Measurements from ENCODE around the gene CIB4. TPM values are rescaled to one million over a fixed set of nuclear protein-coding genes. Genes with fewer than 3 reads are reported as not detected.

Gene CIB4
- total RNA-seq, 3 donors from 2014 or later (not counting 1 experiment from before 2014, with no cell fraction given): not detected

DNA sequence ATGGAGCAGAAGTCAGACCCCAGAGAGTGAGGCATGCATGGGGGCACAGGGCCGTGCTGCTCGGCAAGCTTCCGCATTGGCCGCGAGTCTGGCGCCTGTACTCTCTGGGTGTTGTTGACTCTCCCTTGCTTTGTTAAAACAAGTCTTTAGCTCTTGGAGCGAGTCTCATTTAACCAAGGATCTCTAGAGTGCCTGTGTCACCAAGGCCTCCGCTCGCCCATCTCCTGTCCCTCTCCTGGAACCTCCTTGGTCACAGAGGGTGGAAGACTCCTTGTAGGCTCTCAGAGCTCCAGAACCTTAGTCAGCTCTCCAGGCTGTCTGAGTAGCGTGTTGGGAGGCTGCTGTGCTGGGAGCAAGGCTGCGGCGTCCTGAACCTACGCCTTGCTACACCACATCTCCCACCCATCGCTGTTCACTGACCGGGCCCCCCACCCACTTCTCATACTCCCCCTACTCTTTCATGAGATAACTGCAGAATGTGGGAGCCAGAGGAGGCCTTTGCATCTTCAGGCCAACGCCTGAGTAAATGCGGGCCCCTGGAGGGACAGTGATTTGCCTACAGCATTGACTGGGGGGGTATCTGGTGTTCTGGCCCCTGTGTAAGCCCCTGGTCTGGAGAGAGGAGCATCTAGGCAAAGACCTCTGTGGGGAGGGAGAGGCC is 66.1 kb downstream of the CIB4 start:
- no peak overlapping the region for H3K27ac Mint-ChIP-seq
- Histone ChIP-seq H3K36me3 (ENCODE audit: control insufficient read depth, insufficient read depth, low read length) (no peaks in the 10 kb centered on the region), H3K4me3 (ENCODE audit: low read length) (no peak overlapping the region), H3K27ac (ENCODE audit: low read length) (no peak overlapping the region), H3K27me3 (ENCODE audit: control insufficient read depth, insufficient read depth, low read length) (no peaks in the 10 kb centered on the region), H3K4me1 (ENCODE audit: control insufficient read depth, insufficient read depth, low read length) (no peaks in the 10 kb centered on the region), H3K9me3 (ENCODE audit: control insufficient read depth, insufficient read depth, low read length) (no peaks in the 10 kb centered on the region)
- H3K4me3 Mint-ChIP-seq: no peak overlapping the region
- no peaks in the 10 kb centered on the region for H3K4me1 Mint-ChIP-seq
- 77% methylated on average over 17 of the region's 17 CpGs for WGBS (ENCODE audit: insufficient coverage)
- no peaks in the 10 kb centered on the region for H3K36me3 Mint-ChIP-seq
- peaks cover 32 to 33% of the 10 kb centered on the region in 2 donors for H3K27me3 Mint-ChIP-seq (ENCODE audit: low read depth in 2 of 2)
- TF ChIP-seq, protein P1, sequence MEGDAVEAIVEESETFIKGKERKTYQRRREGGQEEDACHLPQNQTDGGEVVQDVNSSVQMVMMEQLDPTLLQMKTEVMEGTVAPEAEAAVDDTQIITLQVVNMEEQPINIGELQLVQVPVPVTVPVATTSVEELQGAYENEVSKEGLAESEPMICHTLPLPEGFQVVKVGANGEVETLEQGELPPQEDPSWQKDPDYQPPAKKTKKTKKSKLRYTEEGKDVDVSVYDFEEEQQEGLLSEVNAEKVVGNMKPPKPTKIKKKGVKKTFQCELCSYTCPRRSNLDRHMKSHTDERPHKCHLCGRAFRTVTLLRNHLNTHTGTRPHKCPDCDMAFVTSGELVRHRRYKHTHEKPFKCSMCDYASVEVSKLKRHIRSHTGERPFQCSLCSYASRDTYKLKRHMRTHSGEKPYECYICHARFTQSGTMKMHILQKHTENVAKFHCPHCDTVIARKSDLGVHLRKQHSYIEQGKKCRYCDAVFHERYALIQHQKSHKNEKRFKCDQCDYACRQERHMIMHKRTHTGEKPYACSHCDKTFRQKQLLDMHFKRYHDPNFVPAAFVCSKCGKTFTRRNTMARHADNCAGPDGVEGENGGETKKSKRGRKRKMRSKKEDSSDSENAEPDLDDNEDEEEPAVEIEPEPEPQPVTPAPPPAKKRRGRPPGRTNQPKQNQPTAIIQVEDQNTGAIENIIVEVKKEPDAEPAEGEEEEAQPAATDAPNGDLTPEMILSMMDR (IDR thresholded peaks at IDR 0.05): no peak
- no peaks in the 10 kb centered on the region for H3K9me3 Mint-ChIP-seq
- ATAC-seq (no peak), DNase-seq (no peak)
- intact Hi-C loops (cut with micrococcal nuclease): loop anchor here (5.0 kb wide), 1 partner anchor 583 kb away; no protein-coding TSS in a partner anchor

DNA sequence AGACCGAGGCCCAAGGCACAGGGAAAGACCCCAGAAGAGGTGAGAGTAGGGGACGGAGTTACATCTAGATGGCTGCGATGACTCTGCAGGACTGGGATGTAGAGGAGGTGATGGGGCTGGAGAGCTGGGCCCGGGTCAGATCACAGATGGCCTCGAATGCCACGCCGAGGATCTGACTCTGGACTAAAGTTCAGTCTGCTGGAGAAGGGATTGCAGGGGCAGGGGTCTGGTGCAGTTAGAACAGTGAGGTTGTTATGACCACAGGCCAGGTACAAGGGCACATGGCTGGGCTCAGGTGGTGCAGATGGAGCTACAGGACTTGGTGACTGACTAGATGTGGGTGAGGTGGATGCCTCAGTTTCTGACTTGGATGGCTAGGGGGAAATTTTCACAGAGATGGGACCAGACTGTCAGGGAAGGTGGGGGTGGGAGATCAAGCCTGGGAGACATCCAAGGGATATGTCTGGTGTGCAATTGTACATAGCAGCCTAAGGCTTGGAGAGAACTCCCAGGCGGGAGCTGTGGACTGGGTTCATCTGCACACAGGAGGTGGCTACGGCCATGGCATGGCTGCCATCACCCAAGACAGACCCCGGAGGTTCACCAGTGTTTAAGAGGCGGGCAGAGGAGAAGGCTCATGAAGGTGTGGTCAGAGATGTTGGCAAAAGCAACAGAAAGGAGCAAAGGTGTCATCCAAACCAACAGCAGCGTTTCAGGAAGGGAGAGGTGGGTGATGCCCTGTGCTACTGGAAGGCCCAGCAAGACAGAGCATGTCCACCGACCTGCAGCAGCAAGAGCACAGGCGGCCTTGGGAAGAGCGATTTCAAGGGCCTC is 66.9 kb downstream of the CIB4 start:
- no peak overlapping the region for H3K4me3 Mint-ChIP-seq
- Histone ChIP-seq H3K4me1 (ENCODE audit: control insufficient read depth, insufficient read depth, low read length) (no peaks in the 10 kb centered on the region), H3K9me3 (ENCODE audit: control insufficient read depth, insufficient read depth, low read length) (no peaks in the 10 kb centered on the region), H3K27me3 (ENCODE audit: control insufficient read depth, insufficient read depth, low read length) (no peaks in the 10 kb centered on the region), H3K4me3 (ENCODE audit: low read length) (no peak overlapping the region), H3K36me3 (ENCODE audit: control insufficient read depth, insufficient read depth, low read length) (no peaks in the 10 kb centered on the region), H3K27ac (ENCODE audit: low read length) (no peak overlapping the region)
- intact Hi-C loops (cut with micrococcal nuclease): no loop called here
- H3K36me3 Mint-ChIP-seq: no peaks in the 10 kb centered on the region
- no peaks in the 10 kb centered on the region for H3K9me3 Mint-ChIP-seq
- ATAC-seq: no peak
- peaks cover 31 to 38% of the 10 kb centered on the region in 2 donors for H3K27me3 Mint-ChIP-seq (ENCODE audit: low read depth in 2 of 2)
- H3K4me1 Mint-ChIP-seq: no peaks in the 10 kb centered on the region
- no peak overlapping the region for H3K27ac Mint-ChIP-seq
- 91% methylated on average over 15 of the region's 15 CpGs for WGBS (ENCODE audit: insufficient coverage)
- TF ChIP-seq, protein P1 (IDR thresholded peaks at IDR 0.05): no peak
- DNase-seq: no peak

DNA sequence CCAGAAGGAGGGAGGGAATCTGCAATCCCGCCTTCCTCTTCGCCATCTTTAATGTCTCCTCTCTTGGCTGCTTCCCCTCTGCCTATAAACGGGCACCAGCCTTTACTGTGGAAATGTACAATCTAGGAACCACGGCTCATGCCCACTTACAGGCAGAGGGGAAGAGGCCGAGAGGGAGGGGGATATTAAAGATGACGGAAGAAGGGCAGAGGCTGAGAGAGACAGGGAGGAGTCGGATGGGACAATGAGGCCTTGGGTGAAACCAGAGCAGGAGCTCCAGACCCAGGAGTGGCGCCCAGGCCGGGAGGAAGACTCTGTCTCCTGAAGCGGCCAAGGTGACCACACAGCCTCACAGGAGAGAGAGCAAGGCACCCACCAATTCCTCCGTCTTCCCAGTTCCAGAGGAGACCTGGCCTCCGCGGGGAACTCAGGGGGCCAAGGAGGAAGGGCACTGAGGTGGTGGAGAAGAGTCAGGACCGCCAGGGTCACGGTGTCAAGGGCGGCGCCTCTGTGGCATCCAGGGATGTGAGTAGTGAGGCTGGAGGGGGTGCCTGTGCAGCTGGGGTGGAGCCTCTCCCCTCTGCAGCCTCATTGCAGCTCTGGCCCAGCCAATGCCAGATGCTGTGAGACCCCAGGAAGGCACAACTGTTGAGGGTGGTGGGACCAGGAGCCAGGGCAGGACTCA is 67.8 kb downstream of the CIB4 start:
- Histone ChIP-seq H3K27me3 (ENCODE audit: control insufficient read depth, insufficient read depth, low read length) (no peaks in the 10 kb centered on the region), H3K27ac (ENCODE audit: low read length) (no peak overlapping the region)
- no peaks in the 10 kb centered on the region for H3K36me3 Mint-ChIP-seq

More for the DNA sequence above, 67.8 kb downstream of the CIB4 start:
- H3K36me3 ChIP-seq (ENCODE audit: control insufficient read depth, insufficient read depth, low read length): no peaks in the 10 kb centered on the region
- H3K4me3 ChIP-seq (ENCODE audit: low read length): no peak overlapping the region
- intact Hi-C loops (cut with micrococcal nuclease): no loop called here
- Mint-ChIP-seq H3K9me3 (no peaks in the 10 kb centered on the region), H3K27ac (no peak overlapping the region), H3K4me3 (no peak overlapping the region), H3K27me3 (ENCODE audit: low read depth in 2 of 2) (peaks cover 30 to 45% of the 10 kb centered on the region in 2 donors), H3K4me1 (no peaks in the 10 kb centered on the region)
- H3K9me3 ChIP-seq (ENCODE audit: control insufficient read depth, insufficient read depth, low read length): no peaks in the 10 kb centered on the region
- 86% methylated on average over 16 of the region's 17 CpGs for WGBS (ENCODE audit: insufficient coverage)
- no peaks in the 10 kb centered on the region for H3K4me1 ChIP-seq (ENCODE audit: control insufficient read depth, insufficient read depth, low read length)
- TF ChIP-seq, protein P1 (IDR thresholded peaks at IDR 0.05): no peak
- ATAC-seq: no peak
- no peak for DNase-seq

Measured in natural killer cell (primary cell).